Ovary (tissue), 3 donors: ENCODE data around the gene DCDC2C.

Experiments
- CTCF ChIP-seq, 3 donors: fragments of 450-650 bp in 2 of 3; fragments of 200-600 bp in 1 of 3; IDR thresholded peaks; one replicate each; pipeline versions ENCODE4 v1.5.1 to v1.8.0; 2016 to 2022; ENCODE audit warnings: antibody characterized with exemption in 3 of 3, mild to moderate bottlenecking in 1 of 3
- EP300 ChIP-seq: sonication (generic); formaldehyde crosslinking; IDR thresholded peaks from one replicate; pipeline ENCODE4 v1.6.1; 2017; ENCODE audit warnings: antibody characterized with exemption
- donor health status: DM: no; HTN: no; CAD: no.

- TF ChIP-seq CTCF (IDR thresholded peaks at IDR 0.05), result no peak
- TF ChIP-seq EP300, result no peak
These were observed 89.9 kb downstream of the DCDC2C start for GRCh38 chr2:3793249-3793648.
